ENCODE results near the gene PCDHGA11.

PCDHGA11 gene

DNA sequence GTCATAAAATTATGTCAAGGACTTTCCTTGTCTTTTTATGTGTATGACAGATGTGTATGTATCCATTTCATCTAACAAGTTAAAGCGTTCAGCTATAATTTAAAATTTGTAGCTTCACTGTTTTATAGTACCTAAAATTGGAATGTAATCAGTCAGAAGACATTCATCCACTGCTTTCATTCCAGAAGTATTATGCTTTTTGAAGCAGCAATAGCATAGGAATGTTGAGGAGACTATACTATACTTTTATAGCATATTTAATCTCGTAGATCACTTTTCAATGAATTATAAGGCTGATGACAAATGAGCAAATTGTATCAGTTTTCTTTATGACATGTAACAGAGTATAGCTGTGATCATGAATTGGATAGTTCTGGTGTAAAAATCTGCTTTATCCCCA is 16.4 kb downstream of the PCDHGA11 start (continued):
- TF ChIP-seq ZNF324 (tag by site-specific recombination; IDR thresholded peaks at IDR 0.05) (no peak), TRIM28 (IDR thresholded peaks at IDR 0.05; ENCODE audit: borderline replicate concordance, low read length) (no peak), ZNF600 (tag by site-specific recombination; IDR thresholded peaks at IDR 0.05) (no peak), ZNF555 (tag by site-specific recombination; conservative IDR thresholded peaks at IDR 0.05) (no peak), ZNF623 (tag by site-specific recombination; IDR thresholded peaks at IDR 0.05) (no peak), ZNF416 (tag by site-specific recombination; IDR thresholded peaks at IDR 0.05) (no peak)

DNA sequence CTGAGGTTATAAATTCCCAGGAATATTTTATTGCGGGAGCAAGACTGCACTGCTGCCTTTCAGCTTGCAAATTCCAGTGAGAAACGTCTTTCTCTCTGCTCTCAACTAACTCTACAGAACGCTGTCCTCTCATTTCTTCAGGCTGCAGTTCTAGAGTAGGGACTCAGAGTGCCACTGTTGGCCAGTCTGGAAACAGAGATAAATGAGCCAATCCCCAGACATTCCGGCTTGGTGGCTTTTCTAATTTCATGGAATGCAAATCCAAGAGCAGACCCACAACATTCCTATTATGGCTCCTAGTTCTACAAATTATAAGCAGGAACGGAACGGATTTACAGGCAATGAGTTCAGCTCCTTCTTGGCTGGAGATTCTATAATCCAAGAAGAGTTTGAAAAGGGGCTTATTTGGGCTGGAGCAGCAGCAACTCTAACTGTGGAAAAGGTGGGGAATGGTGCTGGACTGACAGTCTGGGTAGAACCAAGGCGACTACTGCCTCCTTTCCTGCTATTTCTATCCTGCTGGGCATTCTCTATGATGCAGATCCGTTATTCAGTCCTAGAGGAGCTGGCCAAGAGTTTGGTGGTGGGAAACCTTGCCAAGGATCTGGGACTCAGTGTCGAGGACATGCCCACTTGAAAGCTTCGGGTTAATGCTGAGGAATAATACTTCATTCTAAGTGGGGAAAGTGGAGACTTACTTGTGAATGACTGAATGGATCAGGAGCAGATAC is 18.7 kb downstream of the PCDHGA11 start:
- Histone ChIP-seq H3K27ac (ENCODE audit: extremely low read depth, low read depth, low read length) (no peak overlapping the region), H3K4me3 (ENCODE audit: low read depth, low read length) (no peak overlapping the region), H3K9me3 (ENCODE audit: control insufficient read depth, insufficient read depth, low read depth, low read length) (no peaks in the 10 kb centered on the region), H3K4me1 (ENCODE audit: control insufficient read depth, insufficient read depth, low read length) (no peaks in the 10 kb centered on the region), H3K36me3 (ENCODE audit: control insufficient read depth in 2 of 2, insufficient read depth in 1 of 2, low read length in 2 of 2) (no peaks in the 10 kb centered on the region)
- TF ChIP-seq ZNF423 (tag by site-specific recombination; IDR thresholded peaks at IDR 0.05) (no peak), ZNF48 (tag by site-specific recombination; IDR thresholded peaks at IDR 0.05) (no peak), HOXC10 (CRISPR knock-in tag; IDR thresholded peaks at IDR 0.05) (no peak), ZNF174 (tag by site-specific recombination; IDR thresholded peaks at IDR 0.05) (no peak), ZNF514 (tag by site-specific recombination; IDR thresholded peaks at IDR 0.05) (no peak), ZNF211 (tag by site-specific recombination; IDR thresholded peaks at IDR 0.05; ENCODE audit: low read depth) (no peak)
- TF ChIP-seq, protein P1, sequence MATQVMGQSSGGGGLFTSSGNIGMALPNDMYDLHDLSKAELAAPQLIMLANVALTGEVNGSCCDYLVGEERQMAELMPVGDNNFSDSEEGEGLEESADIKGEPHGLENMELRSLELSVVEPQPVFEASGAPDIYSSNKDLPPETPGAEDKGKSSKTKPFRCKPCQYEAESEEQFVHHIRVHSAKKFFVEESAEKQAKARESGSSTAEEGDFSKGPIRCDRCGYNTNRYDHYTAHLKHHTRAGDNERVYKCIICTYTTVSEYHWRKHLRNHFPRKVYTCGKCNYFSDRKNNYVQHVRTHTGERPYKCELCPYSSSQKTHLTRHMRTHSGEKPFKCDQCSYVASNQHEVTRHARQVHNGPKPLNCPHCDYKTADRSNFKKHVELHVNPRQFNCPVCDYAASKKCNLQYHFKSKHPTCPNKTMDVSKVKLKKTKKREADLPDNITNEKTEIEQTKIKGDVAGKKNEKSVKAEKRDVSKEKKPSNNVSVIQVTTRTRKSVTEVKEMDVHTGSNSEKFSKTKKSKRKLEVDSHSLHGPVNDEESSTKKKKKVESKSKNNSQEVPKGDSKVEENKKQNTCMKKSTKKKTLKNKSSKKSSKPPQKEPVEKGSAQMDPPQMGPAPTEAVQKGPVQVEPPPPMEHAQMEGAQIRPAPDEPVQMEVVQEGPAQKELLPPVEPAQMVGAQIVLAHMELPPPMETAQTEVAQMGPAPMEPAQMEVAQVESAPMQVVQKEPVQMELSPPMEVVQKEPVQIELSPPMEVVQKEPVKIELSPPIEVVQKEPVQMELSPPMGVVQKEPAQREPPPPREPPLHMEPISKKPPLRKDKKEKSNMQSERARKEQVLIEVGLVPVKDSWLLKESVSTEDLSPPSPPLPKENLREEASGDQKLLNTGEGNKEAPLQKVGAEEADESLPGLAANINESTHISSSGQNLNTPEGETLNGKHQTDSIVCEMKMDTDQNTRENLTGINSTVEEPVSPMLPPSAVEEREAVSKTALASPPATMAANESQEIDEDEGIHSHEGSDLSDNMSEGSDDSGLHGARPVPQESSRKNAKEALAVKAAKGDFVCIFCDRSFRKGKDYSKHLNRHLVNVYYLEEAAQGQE (tag by site-specific recombination; IDR thresholded peaks at IDR 0.05) = no peak
- POLR2A ChIA-PET = no interaction called here
- CTCF ChIA-PET = interaction anchor here (0.5 to 1.7 kb wide), 5 partner anchors 82 to 118 kb away, joined by 3 to 6 read pairs (median 3); partner anchors contain the start of gene PCDHGB1

DNA sequence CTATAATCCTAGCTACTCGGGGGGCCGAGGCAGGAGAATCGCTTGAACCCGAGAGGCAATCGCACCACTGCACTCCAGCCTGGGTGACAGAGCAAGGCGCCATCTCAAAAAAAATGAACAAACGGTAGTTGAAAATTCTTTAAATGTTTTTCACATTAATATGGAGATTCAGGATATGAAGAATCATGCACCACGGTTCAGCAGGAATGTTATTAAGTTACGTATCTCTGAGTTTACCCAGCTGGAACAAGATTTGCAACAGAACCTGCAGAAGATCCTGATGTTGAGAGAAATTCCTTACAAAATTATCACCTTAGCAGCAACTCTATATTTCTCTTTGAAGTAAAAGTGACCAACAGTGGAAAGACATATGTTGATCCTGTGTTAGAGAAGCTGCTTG is 19.5 kb downstream of the PCDHGA11 start:
- no peak overlapping the region for H3K27ac ChIP-seq (ENCODE audit: extremely low read depth, low read depth, low read length)
- ChIA-PET POLR2A (no interaction called here), CTCF (interaction anchor here (0.5 to 1.7 kb wide), 3 partner anchors 84 to 117 kb away, joined by 3 to 6 read pairs (median 3); partner anchors contain the start of gene PCDHGB1)

DNA sequence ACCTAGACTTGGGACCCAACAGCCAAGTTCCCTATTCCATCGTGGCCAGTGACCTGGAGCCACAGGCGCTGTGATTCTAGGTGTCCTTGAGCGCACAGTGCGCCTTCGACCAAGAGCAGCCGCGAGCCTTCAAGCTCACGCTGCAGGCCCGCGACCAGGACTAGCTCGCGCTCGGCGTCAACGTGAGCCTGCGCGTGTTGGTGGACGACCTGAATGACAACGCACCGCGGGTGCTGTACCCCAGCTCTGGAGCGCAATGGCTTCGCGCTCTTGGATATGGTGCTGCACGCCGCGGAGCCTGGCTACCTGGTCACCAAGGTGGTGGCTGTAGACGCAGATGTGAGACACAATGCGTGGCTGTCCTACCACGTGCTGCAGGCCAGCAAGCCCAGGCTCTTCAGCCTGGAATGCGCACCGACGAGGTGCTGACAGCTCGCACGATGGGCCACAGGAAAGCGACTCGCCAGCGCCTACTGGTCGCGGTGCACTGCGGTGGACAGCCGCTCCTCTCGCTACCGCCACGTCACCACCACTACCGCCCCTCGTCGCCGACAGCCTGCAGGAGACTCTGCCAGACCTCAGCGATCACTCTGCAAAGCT is 20.8 kb downstream of the PCDHGA11 start:
- CTCF ChIA-PET = interaction anchor here (0.6 kb wide), 1 partner anchor 34 kb away, joined by 3 read pairs; the partner anchor contains the start of gene PCDHGC3
- H3K36me3 ChIP-seq (ENCODE audit: control insufficient read depth in 2 of 2, insufficient read depth in 1 of 2, low read length in 2 of 2) = no peaks in the 10 kb centered on the region
- TF ChIP-seq, protein P2, sequence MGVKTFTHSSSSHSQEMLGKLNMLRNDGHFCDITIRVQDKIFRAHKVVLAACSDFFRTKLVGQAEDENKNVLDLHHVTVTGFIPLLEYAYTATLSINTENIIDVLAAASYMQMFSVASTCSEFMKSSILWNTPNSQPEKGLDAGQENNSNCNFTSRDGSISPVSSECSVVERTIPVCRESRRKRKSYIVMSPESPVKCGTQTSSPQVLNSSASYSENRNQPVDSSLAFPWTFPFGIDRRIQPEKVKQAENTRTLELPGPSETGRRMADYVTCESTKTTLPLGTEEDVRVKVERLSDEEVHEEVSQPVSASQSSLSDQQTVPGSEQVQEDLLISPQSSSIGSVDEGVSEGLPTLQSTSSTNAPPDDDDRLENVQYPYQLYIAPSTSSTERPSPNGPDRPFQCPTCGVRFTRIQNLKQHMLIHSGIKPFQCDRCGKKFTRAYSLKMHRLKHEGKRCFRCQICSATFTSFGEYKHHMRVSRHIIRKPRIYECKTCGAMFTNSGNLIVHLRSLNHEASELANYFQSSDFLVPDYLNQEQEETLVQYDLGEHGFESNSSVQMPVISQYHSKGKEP (tag by site-specific recombination; IDR thresholded peaks at IDR 0.05) = no peak
- no peak for TF ChIP-seq PRDM1 (tag by site-specific recombination; IDR thresholded peaks at IDR 0.05)
- TF ChIP-seq ZNF350 (tag by site-specific recombination; IDR thresholded peaks at IDR 0.05) = no peak
- no peak for TF ChIP-seq ZNF10 (tag by site-specific recombination; IDR thresholded peaks at IDR 0.05)
- no peak for TF ChIP-seq SP7 (tag by site-specific recombination; IDR thresholded peaks at IDR 0.05)
- no peak overlapping the region for H3K27ac ChIP-seq (ENCODE audit: extremely low read depth, low read depth, low read length)
- H3K9me3 ChIP-seq (ENCODE audit: control insufficient read depth, insufficient read depth, low read depth, low read length) = no peaks in the 10 kb centered on the region
- POLR2A ChIA-PET = no interaction called here
- no peaks in the 10 kb centered on the region for H3K4me1 ChIP-seq (ENCODE audit: control insufficient read depth, insufficient read depth, low read length)
- no peak overlapping the region for H3K4me3 ChIP-seq (ENCODE audit: low read depth, low read length)

More for the DNA sequence above, 19.5 kb downstream of the PCDHGA11 start:
- no peak for TF ChIP-seq ZSCAN30 (tag by site-specific recombination; IDR thresholded peaks at IDR 0.05)
- H3K4me3 ChIP-seq (ENCODE audit: low read depth, low read length) = no peak overlapping the region
- H3K36me3 ChIP-seq (ENCODE audit: control insufficient read depth in 2 of 2, insufficient read depth in 1 of 2, low read length in 2 of 2) = no peaks in the 10 kb centered on the region
- H3K4me1 ChIP-seq (ENCODE audit: control insufficient read depth, insufficient read depth, low read length) = no peaks in the 10 kb centered on the region
- H3K9me3 ChIP-seq (ENCODE audit: control insufficient read depth, insufficient read depth, low read depth, low read length) = no peaks in the 10 kb centered on the region
